PC-9 (cell line): ENCODE results near the gene CACNA2D1. TPM values are rescaled to one million over a fixed set of nuclear protein-coding genes. Genes with fewer than 3 reads are reported as not detected.

Experiments
- BruUV-seq: library from RNA; stranded (reverse); fragments of 400-500 nt; replicated peaks from 2 replicates; lab custom pipeline; 2021; lab: Mats Ljungman, UMichigan
- CTCF ChIA-PET: fragments of 300-600 bp; sonication (Branson Sonifier 250); formaldehyde crosslinking; loops from one replicate; lab custom pipeline; 2022; ENCODE audit warnings: antibody characterized with exemption; lab: Charles Lee
- POLR2A ChIA-PET: fragments of 300-600 bp; sonication (Branson Sonifier 250); formaldehyde crosslinking; loops from one replicate; lab custom pipeline; 2022; ENCODE audit warnings: antibody characterized with exemption; ENCODE audit not compliant: unreplicated experiment; lab: Charles Lee
- DNase-seq, 2 experiments: peaks; one replicate each; pipeline versions ENCODE4 v3.0.0 to v3.0.0-alpha.2; 2015 to 2022; ENCODE audit warnings: mixed read lengths in 1 of 2
- H2AFZ ChIP-seq: fragments of 200-600 bp; sonication (generic); 2 replicates; pipeline ENCODE4 v1.8.1; 2017; ENCODE audit warnings: antibody characterized with exemption
- H3F3A ChIP-seq: fragments of 200-600 bp; sonication (generic); 2 replicates; pipeline ENCODE4 v1.8.1; 2017; ENCODE audit warnings: antibody characterized with exemption, mild to moderate bottlenecking, low read depth; ENCODE audit not compliant: insufficient read depth
- H3K27ac ChIP-seq: fragments of 200-600 bp; sonication (generic); 2 replicates; pipeline ENCODE4 v1.6.1; 2016; ENCODE audit warnings: mixed run types
- H3K27me3 ChIP-seq: fragments of 200-600 bp; sonication (generic); 2 replicates; pipeline ENCODE4 v1.6.1; 2016; ENCODE audit warnings: low read depth, mixed run types; ENCODE audit not compliant: insufficient read depth
- H3K36me3 ChIP-seq: fragments of 200-600 bp; sonication (generic); 2 replicates; pipeline ENCODE4 v1.6.1; 2016; ENCODE audit warnings: low read depth, mixed run types
- H3K4me1 ChIP-seq: fragments of 200-600 bp; sonication (generic); replicated peaks from 2 replicates; pipeline ENCODE4 v1.6.1; 2016; ENCODE audit warnings: mixed run types; ENCODE audit not compliant: insufficient read depth
- H3K4me2 ChIP-seq: fragments of 200-600 bp; sonication (generic); 2 replicates; pipeline ENCODE4 v1.6.1; 2017; ENCODE audit warnings: mixed run types
- H3K4me3 ChIP-seq: fragments of 200-600 bp; sonication (generic); 2 replicates; pipeline ENCODE4 v1.6.1; 2016; ENCODE audit warnings: mixed run types
- H3K79me2 ChIP-seq: fragments of 200-600 bp; sonication (generic); 2 replicates; pipeline ENCODE4 v1.6.1; 2017; ENCODE audit warnings: low read depth, mixed run types
- H3K9me2 ChIP-seq: fragments of 200-600 bp; sonication (generic); 2 replicates; pipeline ENCODE4 v1.8.1; 2017; ENCODE audit warnings: mild to moderate bottlenecking; ENCODE audit not compliant: insufficient read depth
- H3K9me3 ChIP-seq: fragments of 200-600 bp; sonication (generic); 2 replicates; pipeline ENCODE4 v1.8.1; 2016; ENCODE audit warnings: low read depth; ENCODE audit not compliant: insufficient read depth
- H4K20me1 ChIP-seq: fragments of 200-600 bp; sonication (generic); 2 replicates; pipeline ENCODE4 v1.8.1; 2017; ENCODE audit not compliant: insufficient read depth
- EZH2 ChIP-seq: fragments of 200-600 bp; sonication (generic); IDR thresholded peaks from 2 replicates; pipeline ENCODE4 v1.8.0; 2017; ENCODE audit warnings: antibody characterized with exemption, low read depth
- intact Hi-C: fragments of 100-400 bp; cut with micrococcal nuclease; formaldehyde crosslinking; loops from one replicate; pipeline ENCODE4 v1.10.0; 2022; ENCODE audit not compliant: unreplicated experiment
- total RNA-seq: library from RNA; stranded (reverse); gene quantifications from 2 replicates; pipeline ENCODE4 v1.2.3, GENCODE V29; 2021
- TF ChIP-seq, protein P1 (sequence below): fragments of 200-600 bp; sonication (generic); conservative IDR thresholded peaks from 2 replicates; pipeline ENCODE4 v1.6.1; 2017; ENCODE audit warnings: mixed run types, antibody characterized with exemption, mild to moderate bottlenecking, moderate library complexity

CACNA2D1 gene
- total RNA-seq, 1 experiment from 2014 or later = 3.2 TPM

- H3K4me2 ChIP-seq = no peak overlapping the region
- TF ChIP-seq EZH2 = no peak
- TF ChIP-seq, protein P1, sequence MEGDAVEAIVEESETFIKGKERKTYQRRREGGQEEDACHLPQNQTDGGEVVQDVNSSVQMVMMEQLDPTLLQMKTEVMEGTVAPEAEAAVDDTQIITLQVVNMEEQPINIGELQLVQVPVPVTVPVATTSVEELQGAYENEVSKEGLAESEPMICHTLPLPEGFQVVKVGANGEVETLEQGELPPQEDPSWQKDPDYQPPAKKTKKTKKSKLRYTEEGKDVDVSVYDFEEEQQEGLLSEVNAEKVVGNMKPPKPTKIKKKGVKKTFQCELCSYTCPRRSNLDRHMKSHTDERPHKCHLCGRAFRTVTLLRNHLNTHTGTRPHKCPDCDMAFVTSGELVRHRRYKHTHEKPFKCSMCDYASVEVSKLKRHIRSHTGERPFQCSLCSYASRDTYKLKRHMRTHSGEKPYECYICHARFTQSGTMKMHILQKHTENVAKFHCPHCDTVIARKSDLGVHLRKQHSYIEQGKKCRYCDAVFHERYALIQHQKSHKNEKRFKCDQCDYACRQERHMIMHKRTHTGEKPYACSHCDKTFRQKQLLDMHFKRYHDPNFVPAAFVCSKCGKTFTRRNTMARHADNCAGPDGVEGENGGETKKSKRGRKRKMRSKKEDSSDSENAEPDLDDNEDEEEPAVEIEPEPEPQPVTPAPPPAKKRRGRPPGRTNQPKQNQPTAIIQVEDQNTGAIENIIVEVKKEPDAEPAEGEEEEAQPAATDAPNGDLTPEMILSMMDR = no peak
- H3K79me2 ChIP-seq = no peaks in the 10 kb centered on the region
- no peak for DNase-seq
- POLR2A ChIA-PET = no interaction called here
- H3K4me1 ChIP-seq = no peaks in the 10 kb centered on the region
- H3K4me3 ChIP-seq = no peak overlapping the region
- no peaks in the 10 kb centered on the region for H3F3A ChIP-seq
- H3K9me3 ChIP-seq = no peaks in the 10 kb centered on the region
- CTCF ChIA-PET = no interaction called here
- no peaks in the 10 kb centered on the region for H3K9me2 ChIP-seq
- intact Hi-C loops = no loop called here
- H3K27me3 ChIP-seq = no peaks in the 10 kb centered on the region
- H4K20me1 ChIP-seq = no peaks in the 10 kb centered on the region
- BruUV-seq = no TSS peak
- H3K27ac ChIP-seq = no peak overlapping the region
- no peaks in the 10 kb centered on the region for H3K36me3 ChIP-seq
- H2AFZ ChIP-seq = no peak overlapping the region
Measured at GRCh38 chr7:82057476-82057875, 386.1 kb downstream of the CACNA2D1 start.

GRCh38 chr7:82056282-82056681, 387.3 kb downstream of the CACNA2D1 start:
- H3K4me3 ChIP-seq = no peak overlapping the region
- intact Hi-C loops = no loop called here
- no TSS peak for BruUV-seq

DNA sequence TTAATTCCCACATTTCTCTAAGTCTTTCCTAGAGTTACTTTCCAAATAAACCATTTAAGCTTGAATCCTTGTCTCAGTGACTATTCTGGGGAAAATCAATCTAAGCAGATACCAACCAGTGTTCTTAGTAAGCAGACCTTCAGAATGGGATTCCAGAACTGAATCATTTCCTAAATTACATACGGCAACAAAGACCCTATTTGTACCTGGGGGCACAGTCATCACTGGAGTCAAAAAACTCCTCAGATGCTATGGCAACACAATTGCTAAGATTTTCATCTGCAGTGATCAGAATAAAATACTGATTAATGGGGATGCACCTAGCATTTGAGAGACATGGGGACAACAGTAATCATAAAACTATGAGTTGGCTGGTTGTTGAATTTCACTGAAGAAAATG, 389.0 kb downstream of the CACNA2D1 start:
- no peaks in the 10 kb centered on the region for H3K36me3 ChIP-seq
- H3K9me2 ChIP-seq = no peaks in the 10 kb centered on the region
- H3K9me3 ChIP-seq = no peaks in the 10 kb centered on the region
- intact Hi-C loops = no loop called here
- H2AFZ ChIP-seq = no peak overlapping the region
- DNase-seq = no peak
- H3F3A ChIP-seq = peaks cover 4% of the 10 kb centered on the region; the same call in 1 of the 2 replicates
- no peak for TF ChIP-seq EZH2
- TF ChIP-seq, protein P1 = no peak
- BruUV-seq = no TSS peak
- H3K27ac ChIP-seq = no peak overlapping the region
- H3K27me3 ChIP-seq = no peaks in the 10 kb centered on the region
- peaks cover 5% of the 10 kb centered on the region for H3K4me1 ChIP-seq
- no peak overlapping the region for H3K4me2 ChIP-seq
- H3K79me2 ChIP-seq = no peaks in the 10 kb centered on the region
- CTCF ChIA-PET = no interaction called here
- POLR2A ChIA-PET = no interaction called here
- no peak overlapping the region for H3K4me3 ChIP-seq
- no peaks in the 10 kb centered on the region for H4K20me1 ChIP-seq

More at GRCh38 chr7:82056282-82056681, 387.3 kb downstream of the CACNA2D1 start:
- Histone ChIP-seq H3K4me2 (no peak overlapping the region), H3K9me3 (no peaks in the 10 kb centered on the region), H3K79me2 (no peaks in the 10 kb centered on the region), H3K9me2 (no peaks in the 10 kb centered on the region), H3F3A (no peaks in the 10 kb centered on the region), H2AFZ (no peak overlapping the region), H4K20me1 (no peaks in the 10 kb centered on the region), H3K4me1 (no peaks in the 10 kb centered on the region), H3K27ac (no peak overlapping the region), H3K36me3 (no peaks in the 10 kb centered on the region), H3K27me3 (no peaks in the 10 kb centered on the region)
- ChIA-PET POLR2A (interaction anchor here (0.7 kb wide), 1 partner anchor 1125 kb away, joined by 5 read pairs; no protein-coding TSS in a partner anchor), CTCF (no interaction called here)
- TF ChIP-seq EZH2 = no peak
- TF ChIP-seq, protein P1 = no peak
- DNase-seq = no peak
